Activated T-cell treated with anti-CD3 and anti-CD28 coated beads, Interleukin-2, amount 50 U/mL, for 72 hours (primary cell): ENCODE results near the gene WDR47. TPM values are rescaled to one million over a fixed set of nuclear protein-coding genes. Genes with fewer than 3 reads are reported as not detected.
"Not testable (repeated sequence)": the region's sequence is repeated elsewhere in the genome, so short reads cannot be mapped to it uniquely, and the experiment has no call there.

Source experiments
- ATAC-seq, 2 donors: fragments of 150-1000 bp; cut with Tn5 transposase; replicated peaks in 1 of 2; 2 replicates each; pipeline ENCODE4 v1.10.0; 2021; ENCODE audit warnings: moderate library complexity in 2 of 2, mild to moderate bottlenecking in 1 of 2
- DNase-seq, 2 donors: peaks; one replicate each; pipeline ENCODE4 v3.0.0; 2021 to 2022; ENCODE audit warnings: mixed read lengths in 1 of 2
- H3K27ac Mint-ChIP-seq: one replicate; pipeline ENCODE4 v1.8.0; 2022; ENCODE audit warnings: mild to moderate bottlenecking, moderate library complexity, mixed read lengths
- H3K27me3 Mint-ChIP-seq: one replicate; pipeline ENCODE4 v1.8.0; 2022; ENCODE audit warnings: low read depth, mixed read lengths
- H3K36me3 Mint-ChIP-seq, 2 donors: one replicate each; pipeline ENCODE4 v1.8.0; 2022; ENCODE audit warnings: mixed read lengths in 2 of 2, mild to moderate bottlenecking in 1 of 2; ENCODE audit not compliant: insufficient read depth in 2 of 2
- H3K4me1 Mint-ChIP-seq: one replicate; pipeline ENCODE4 v1.8.0; 2022; ENCODE audit warnings: low read depth, mixed read lengths
- H3K4me3 Mint-ChIP-seq, 2 donors: one replicate each; pipeline ENCODE4 v1.8.0; 2022; ENCODE audit warnings: mild to moderate bottlenecking in 2 of 2, mixed read lengths in 2 of 2, moderate library complexity in 2 of 2
- H3K9me3 Mint-ChIP-seq, 2 donors: one replicate each; pipeline ENCODE4 v1.8.0; 2022; ENCODE audit warnings: mixed read lengths in 2 of 2
- total RNA-seq, 2 donors: library from RNA; stranded (reverse); gene quantifications; one replicate each; pipeline ENCODE4 v1.2.3, GENCODE V29; 2022

Gene WDR47
- total RNA-seq, 2 donors from 2014 or later, result 7.5 to 9.5 TPM

DNA sequence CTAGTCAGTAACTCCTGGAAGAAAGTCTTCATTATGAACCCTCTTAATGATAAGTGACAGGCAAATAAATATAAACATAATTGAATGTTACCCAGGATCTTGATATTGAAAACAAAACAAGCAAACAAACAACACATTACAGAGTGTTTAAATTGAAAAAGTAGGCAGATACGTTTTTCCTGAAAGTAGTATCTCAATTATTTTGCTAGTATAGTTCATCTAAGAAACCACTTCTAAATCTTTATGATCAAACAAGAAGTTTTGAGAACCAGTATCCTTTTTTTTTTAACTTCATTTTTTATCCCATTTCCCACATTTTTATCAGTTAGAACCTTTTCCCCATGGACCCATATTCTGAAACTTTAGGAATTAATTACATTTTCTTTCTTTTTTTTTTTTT, 3.7 kb upstream of the WDR47 start:
- Mint-ChIP-seq H3K27ac (no peak overlapping the region), H3K4me3 (no peak overlapping the region), H3K4me1 (peaks cover 2% of the 10 kb centered on the region), H3K27me3 (no peaks in the 10 kb centered on the region), H3K36me3 (no peaks in the 10 kb centered on the region), H3K9me3 (no peaks in the 10 kb centered on the region)
- no peak for ATAC-seq
- no peak for DNase-seq

DNA sequence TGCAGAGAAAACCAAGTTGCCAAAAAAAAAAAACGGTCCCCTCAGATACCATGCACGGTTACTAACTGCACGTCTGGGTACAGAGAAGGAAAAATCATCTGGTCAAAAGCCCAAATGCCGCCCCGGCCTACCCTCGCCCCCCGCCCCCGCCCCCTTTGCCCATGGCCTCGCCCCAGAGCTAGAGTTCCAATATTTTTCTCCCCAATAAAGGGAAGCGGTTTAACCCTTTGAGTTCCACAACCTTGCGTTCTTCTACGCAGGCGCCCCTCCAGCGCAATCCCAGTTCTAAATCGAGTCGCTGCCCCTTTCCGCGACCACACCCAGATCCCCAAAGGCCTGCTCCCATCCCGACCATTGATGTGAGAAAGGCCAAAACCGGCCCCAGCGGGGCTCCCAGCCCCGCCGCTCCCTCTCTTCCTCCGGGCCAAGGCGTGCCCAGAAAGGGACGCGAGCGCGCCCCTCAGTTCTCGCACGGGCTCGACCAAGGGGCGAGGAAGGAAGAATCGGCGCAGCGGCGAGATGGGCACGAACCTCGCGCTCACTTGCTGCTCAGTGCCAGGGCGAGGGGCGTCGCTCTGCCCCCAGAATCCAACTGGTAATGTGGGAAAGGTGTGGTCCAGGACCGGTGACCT, 797 bp downstream of the WDR47 start:
- Mint-ChIP-seq H3K36me3 (no peaks in the 10 kb centered on the region), H3K27ac (peak overlapping the region; percentile 63), H3K9me3 (no peaks in the 10 kb centered on the region), H3K27me3 (no peaks in the 10 kb centered on the region), H3K4me3 (peak overlapping the region; percentile 94 to 97), H3K4me1 (peaks cover 16% of the 10 kb centered on the region)
- DNase-seq, result peak; percentile 43 to 48
- ATAC-seq, result peak; percentile 21 to 24

DNA sequence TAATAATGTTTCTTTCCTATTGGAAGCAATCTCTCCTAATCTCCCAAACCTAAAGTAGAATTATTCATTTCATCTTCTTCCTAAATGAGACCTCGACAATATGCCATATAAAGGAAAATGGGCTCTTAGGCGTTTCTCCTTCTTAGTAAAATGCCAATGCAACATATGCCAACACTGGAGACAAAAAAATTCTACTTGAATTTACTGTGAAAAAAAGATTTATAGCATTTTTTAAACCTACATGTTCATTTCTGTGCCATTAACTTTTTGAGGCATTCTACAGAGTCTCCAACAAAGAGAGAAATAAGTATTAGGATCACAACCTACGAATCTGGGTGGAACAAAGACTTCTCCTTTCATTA, 1.3 kb downstream of the WDR47 start:
- Mint-ChIP-seq H3K9me3 (no peaks in the 10 kb centered on the region), H3K4me3 (peak overlapping the region; percentile 94 to 97), H3K36me3 (no peaks in the 10 kb centered on the region), H3K4me1 (peaks cover 16% of the 10 kb centered on the region), H3K27ac (peak overlapping the region; percentile 63), H3K27me3 (no peaks in the 10 kb centered on the region)
- ATAC-seq (no peak), DNase-seq (no peak)

DNA sequence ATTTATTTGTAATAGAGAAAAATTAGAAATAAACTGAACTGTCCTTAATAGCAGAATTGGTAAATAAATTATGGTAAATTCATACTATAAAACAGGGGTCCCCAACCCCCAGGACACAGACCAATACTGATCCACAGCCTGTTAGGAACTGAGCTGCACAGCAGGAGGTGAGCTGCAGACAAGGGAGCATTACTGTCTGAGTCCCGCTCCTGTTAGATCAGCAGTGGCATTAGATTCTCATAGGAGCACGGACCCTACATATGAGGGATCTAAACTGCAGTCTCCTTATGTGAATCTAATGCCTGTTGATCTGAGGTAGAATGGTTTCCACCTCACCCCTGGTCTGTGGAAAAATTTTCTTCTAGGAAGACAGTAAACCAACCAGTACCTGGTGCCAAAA, 7.5 kb downstream of the WDR47 start:
- Mint-ChIP-seq H3K36me3 (no peaks in the 10 kb centered on the region), H3K9me3 (no peaks in the 10 kb centered on the region), H3K4me1 (peaks cover 4% of the 10 kb centered on the region), H3K4me3 (no peak overlapping the region), H3K27ac (no peak overlapping the region), H3K27me3 (no peaks in the 10 kb centered on the region)
- DNase-seq (no peak), ATAC-seq (no peak)

DNA sequence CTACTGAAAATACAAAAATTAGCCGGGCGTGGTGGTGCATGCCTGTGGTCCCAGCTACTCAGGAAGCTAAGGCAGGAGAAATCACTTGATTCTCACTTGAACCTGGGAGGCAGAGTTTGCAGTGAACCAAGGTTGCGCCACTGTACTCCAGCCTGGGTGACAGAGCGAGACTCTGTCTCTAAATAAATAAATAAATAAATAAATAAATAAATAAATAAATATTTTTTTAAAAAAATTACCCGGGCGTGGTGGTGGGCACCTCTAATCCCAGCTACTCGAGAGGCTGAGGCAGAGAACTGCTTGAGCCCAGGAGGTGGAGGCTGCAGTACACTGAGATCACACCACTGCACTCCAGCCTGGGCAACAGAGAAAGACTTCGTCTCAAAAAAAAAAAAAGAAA, 12.4 kb downstream of the WDR47 start:
- ATAC-seq, H3K27ac Mint-ChIP-seq, DNase-seq, H3K36me3 Mint-ChIP-seq, H3K4me1 Mint-ChIP-seq, H3K27me3 Mint-ChIP-seq, H3K4me3 Mint-ChIP-seq, H3K9me3 Mint-ChIP-seq: not testable (repeated sequence)

DNA sequence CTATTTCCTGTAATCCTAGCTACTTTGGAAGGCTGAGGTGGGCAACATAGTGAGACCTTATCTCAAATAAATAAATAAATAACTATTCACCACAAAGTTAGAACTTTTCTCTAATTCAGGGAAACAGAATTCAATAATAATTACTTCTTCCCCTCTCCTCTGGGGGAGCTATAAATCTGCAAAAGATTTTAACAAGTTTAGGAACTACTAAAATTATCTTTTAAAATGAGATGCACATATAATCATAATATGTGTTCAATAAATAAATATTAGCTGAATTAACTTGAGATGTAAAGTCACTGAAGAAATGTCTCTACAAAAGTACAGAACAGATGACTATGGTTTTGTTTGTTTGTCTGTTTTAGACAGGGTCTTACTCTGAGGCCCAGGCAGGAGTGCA, 14.1 kb downstream of the WDR47 start:
- no peaks in the 10 kb centered on the region for H3K4me1 Mint-ChIP-seq
- ATAC-seq, result no peak
- no peak overlapping the region for H3K27ac Mint-ChIP-seq
- no peak for DNase-seq
- no peaks in the 10 kb centered on the region for H3K36me3 Mint-ChIP-seq
- H3K4me3 Mint-ChIP-seq, result no peak overlapping the region
- no peaks in the 10 kb centered on the region for H3K27me3 Mint-ChIP-seq
- no peaks in the 10 kb centered on the region for H3K9me3 Mint-ChIP-seq

DNA sequence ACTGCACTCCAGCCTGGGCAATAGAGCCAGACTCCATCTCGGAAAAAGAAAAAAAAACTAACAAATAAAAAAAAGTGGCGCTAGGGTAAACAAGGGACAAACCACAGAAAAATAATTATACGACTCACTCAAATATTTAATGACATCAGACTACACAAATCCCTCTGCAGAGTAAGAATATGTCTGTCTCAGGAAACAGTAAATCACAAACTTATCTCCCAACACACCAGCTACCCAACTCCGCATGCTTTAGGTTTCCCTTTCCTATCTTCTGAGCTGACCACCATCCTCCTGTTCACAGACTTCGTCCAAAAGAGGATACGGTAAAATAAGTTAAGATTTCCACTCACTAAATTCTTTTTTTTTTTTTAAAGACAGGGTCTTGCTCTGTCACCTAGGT, 16.2 kb downstream of the WDR47 start:
- Mint-ChIP-seq H3K27me3 (no peaks in the 10 kb centered on the region), H3K4me1 (no peaks in the 10 kb centered on the region), H3K4me3 (no peak overlapping the region), H3K9me3 (no peaks in the 10 kb centered on the region), H3K27ac (no peak overlapping the region), H3K36me3 (no peaks in the 10 kb centered on the region)
- no peak for DNase-seq
- ATAC-seq, result no peak

DNA sequence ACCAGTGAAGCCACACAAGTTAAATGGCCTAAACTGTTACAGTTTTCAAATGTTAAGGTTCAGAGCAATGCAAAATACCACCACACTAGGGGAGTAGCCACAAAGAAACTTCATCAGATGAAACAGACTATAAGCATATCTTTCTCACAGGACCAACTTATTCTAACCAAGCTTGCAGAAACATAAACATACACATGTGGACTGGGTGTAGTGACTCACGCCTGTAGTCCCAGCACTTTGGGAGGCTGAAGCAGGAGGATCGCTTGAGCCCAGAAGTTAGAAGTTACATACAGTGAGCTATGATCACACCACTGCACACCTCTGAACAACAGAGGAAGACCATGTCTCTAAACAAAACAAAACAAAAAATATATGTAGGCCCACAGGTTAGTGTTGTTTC, 17.3 kb downstream of the WDR47 start:
- DNase-seq, result no peak
- H3K4me3 Mint-ChIP-seq, result no peak overlapping the region
- no peaks in the 10 kb centered on the region for H3K9me3 Mint-ChIP-seq
- no peaks in the 10 kb centered on the region for H3K4me1 Mint-ChIP-seq
- H3K36me3 Mint-ChIP-seq, result peaks cover 0 to 1% of the 10 kb centered on the region in 2 donors
- H3K27me3 Mint-ChIP-seq, result no peaks in the 10 kb centered on the region
- ATAC-seq, result no peak
- H3K27ac Mint-ChIP-seq, result no peak overlapping the region

DNA sequence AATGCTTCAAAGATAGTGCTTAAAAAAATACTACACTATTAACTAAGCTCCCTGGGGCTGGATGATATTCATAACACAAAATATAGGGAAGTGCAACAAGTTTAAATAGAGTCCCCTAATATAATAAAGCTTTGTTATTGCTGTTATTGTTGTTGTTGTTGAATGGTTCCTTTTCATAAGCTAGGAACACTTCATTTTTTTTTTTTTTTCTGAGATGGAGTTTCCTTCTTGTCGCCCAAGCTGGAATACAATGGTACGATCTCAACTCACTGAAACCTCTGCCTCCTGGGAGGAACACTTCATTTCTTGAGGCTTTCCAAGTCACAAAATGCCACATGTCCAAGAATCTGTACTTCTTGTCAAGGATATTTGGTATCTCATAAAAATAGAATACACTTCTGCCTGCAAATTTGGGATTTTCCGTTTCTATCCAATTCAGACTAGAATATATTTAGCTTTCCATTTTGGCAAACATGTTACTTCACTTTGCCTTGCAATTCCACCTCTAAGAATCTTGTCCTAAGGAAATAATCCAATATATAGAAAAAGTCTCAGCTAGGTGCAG, 21.1 kb downstream of the WDR47 start:
- H3K9me3 Mint-ChIP-seq, result no peaks in the 10 kb centered on the region
- H3K27me3 Mint-ChIP-seq, result no peaks in the 10 kb centered on the region
- ATAC-seq, result no peak
- H3K4me1 Mint-ChIP-seq, result no peaks in the 10 kb centered on the region
- H3K4me3 Mint-ChIP-seq, result no peak overlapping the region
- H3K36me3 Mint-ChIP-seq, result peaks cover 3 to 6% of the 10 kb centered on the region in 2 donors
- no peak for DNase-seq
- no peak overlapping the region for H3K27ac Mint-ChIP-seq

DNA sequence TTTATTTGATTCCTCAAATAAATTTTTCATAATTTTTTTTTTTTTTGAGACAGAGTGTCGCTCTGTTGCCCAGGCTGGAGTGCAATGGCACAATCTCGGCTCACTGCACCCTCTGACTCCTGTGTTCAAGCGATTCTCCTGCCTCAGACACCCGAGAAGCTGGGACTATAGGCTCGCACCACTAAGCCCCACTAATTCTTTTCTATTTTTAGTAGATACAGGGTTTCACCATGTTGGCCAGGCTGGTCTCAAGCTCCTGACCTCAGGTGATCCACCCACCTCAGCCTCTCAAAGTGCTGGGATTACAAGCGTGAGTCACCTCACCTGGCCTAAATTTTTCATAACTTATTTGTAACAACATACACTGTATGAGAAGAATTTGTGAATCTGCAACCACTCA, 24.2 kb downstream of the WDR47 start:
- not testable (repeated sequence) for H3K36me3 Mint-ChIP-seq, ATAC-seq, H3K27me3 Mint-ChIP-seq, H3K27ac Mint-ChIP-seq, H3K4me3 Mint-ChIP-seq, H3K4me1 Mint-ChIP-seq, H3K9me3 Mint-ChIP-seq, DNase-seq

DNA sequence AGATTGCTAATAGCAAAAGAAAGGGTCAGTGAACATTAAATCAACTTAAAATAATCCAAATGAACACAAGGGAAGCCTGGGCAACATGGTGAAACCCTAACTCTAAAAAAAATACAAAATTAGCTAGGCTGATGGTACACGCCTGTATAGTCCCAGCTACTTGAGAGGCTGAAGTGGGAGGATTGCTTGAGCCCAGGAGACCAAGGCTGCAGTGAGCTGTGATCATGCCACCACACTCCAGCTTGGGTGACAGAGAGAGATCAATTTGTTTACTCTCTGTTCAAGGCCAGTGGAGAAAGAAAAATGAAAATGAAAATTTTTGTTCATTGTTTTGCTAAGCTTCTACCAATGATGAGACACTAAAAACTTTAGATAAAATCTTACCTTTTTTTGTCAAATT, 24.8 kb downstream of the WDR47 start:
- Mint-ChIP-seq H3K27ac (no peak overlapping the region), H3K36me3 (peaks cover 3 to 8% of the 10 kb centered on the region in 2 donors), H3K4me3 (no peak overlapping the region), H3K4me1 (no peaks in the 10 kb centered on the region), H3K9me3 (no peaks in the 10 kb centered on the region), H3K27me3 (no peaks in the 10 kb centered on the region)
- ATAC-seq, result no peak
- DNase-seq, result no peak

DNA sequence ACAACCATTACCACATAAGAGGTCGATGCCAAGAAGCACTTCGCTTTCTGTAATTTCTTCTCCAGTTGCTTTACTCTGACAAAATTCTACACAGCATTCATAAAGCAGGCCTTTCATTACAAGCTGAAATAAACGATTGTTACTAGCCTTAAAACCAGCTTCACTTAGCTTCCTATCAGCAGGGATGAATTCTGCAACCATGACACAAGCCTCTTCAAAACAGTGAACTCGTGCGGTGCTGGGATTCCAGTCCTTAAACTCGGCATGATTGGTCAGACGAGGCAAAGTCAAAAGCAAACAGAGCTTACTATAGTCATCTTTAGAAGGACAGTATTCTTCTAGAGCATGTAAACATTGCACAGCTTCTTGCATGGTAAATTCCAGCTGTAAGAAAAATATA, 30.6 kb downstream of the WDR47 start:
- Mint-ChIP-seq H3K4me3 (no peak overlapping the region), H3K27me3 (no peaks in the 10 kb centered on the region), H3K4me1 (no peaks in the 10 kb centered on the region), H3K36me3 (peaks cover 2 to 5% of the 10 kb centered on the region in 2 donors), H3K9me3 (no peaks in the 10 kb centered on the region), H3K27ac (no peak overlapping the region)
- DNase-seq (no peak), ATAC-seq (no peak)

DNA sequence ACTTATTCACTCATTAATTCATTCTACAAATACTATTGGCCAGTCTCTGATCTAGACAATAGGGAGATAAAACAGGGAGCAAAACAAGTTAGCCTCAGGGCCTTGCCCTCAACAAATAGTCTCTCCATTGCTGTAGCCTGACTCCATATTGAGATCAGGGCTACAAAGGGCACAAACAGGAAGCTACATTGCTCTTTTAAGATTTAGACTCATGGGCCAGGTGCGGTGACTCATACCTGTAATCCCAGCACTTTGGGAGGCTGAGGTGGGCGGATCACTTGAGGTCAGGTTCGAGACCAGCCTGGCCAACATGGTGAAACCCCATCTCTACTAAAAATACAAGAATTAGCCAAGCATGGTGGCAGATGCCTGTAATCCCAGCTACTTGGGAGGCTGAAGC, 45.3 kb downstream of the WDR47 start:
- not testable (repeated sequence) for H3K9me3 Mint-ChIP-seq, ATAC-seq, H3K4me3 Mint-ChIP-seq, H3K27ac Mint-ChIP-seq, H3K4me1 Mint-ChIP-seq, H3K27me3 Mint-ChIP-seq
- DNase-seq, result peak in 1 of 2 donors; percentile 25
- peaks cover 9 to 28% of the 10 kb centered on the region in 2 donors for H3K36me3 Mint-ChIP-seq

DNA sequence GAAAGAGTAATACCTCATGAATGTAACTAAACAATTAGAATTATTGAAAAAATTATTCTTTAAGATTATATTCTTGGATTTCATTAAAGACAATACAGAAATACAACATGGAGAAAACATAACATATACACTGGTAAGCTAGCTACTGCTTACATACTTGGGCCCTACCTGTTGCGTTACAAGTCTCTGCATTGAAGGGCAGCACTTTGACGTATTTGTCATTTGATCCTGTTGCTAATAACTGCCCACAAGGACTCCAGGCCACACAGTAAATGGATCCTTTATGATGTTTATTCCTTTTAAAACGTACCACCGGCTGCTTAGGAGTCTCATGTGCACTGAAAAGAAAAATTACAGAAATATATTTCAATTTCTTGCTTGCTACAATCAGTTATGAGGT, 58.8 kb downstream of the WDR47 start:
- H3K27me3 Mint-ChIP-seq, result no peaks in the 10 kb centered on the region
- DNase-seq, result no peak
- H3K4me3 Mint-ChIP-seq, result no peak overlapping the region
- H3K27ac Mint-ChIP-seq, result no peak overlapping the region
- no peaks in the 10 kb centered on the region for H3K9me3 Mint-ChIP-seq
- no peaks in the 10 kb centered on the region for H3K36me3 Mint-ChIP-seq
- ATAC-seq, result no peak
- H3K4me1 Mint-ChIP-seq, result no peaks in the 10 kb centered on the region
